ENCODE measurements around the gene AFF2. TPM values are rescaled to one million over a fixed set of nuclear protein-coding genes. Genes with fewer than 3 reads are reported as not detected.

Gene AFF2
- total RNA-seq, 2 donors from 2014 or later = 0.89 to 3.2 TPM

GRCh38 chrX:148647651-148648050 is 147.2 kb downstream of the AFF2 start:
- Histone ChIP-seq H3K9me3 (no peaks in the 10 kb centered on the region), H3K36me3 (no peaks in the 10 kb centered on the region), H3K4me1 (no peaks in the 10 kb centered on the region), H3K4me3 (no peak overlapping the region), H3K27ac (no peak overlapping the region), H3K27me3 (no peaks in the 10 kb centered on the region)
- TF ChIP-seq CTCF (IDR thresholded peaks at IDR 0.05) = no peak
- DNase-seq (ENCODE audit: low spot score) = no peak

- no peak for TF ChIP-seq CTCF (IDR thresholded peaks at IDR 0.05)
- Histone ChIP-seq H3K9me3 (no peaks in the 10 kb centered on the region), H3K27me3 (no peaks in the 10 kb centered on the region)
Measured at GRCh38 chrX:148649145-148649795, 148.9 kb downstream of the AFF2 start.

GRCh38 chrX:148658115-148658730 is 157.8 kb downstream of the AFF2 start:
- no peaks in the 10 kb centered on the region for H3K4me1 ChIP-seq
- H3K36me3 ChIP-seq = no peaks in the 10 kb centered on the region
- TF ChIP-seq CTCF (IDR thresholded peaks at IDR 0.05) = no peak
- DNase-seq (ENCODE audit: low spot score) = no peak
- no peaks in the 10 kb centered on the region for H3K27me3 ChIP-seq
- no peak overlapping the region for H3K27ac ChIP-seq
- H3K9me3 ChIP-seq = no peaks in the 10 kb centered on the region
- no peak overlapping the region for H3K4me3 ChIP-seq

More at GRCh38 chrX:148649145-148649795, 148.9 kb downstream of the AFF2 start:
- no peak for DNase-seq (ENCODE audit: low spot score)
- Histone ChIP-seq H3K4me1 (no peaks in the 10 kb centered on the region), H3K36me3 (no peaks in the 10 kb centered on the region), H3K27ac (no peak overlapping the region), H3K4me3 (no peak overlapping the region)

- Histone ChIP-seq H3K27ac (no peak overlapping the region), H3K4me1 (no peaks in the 10 kb centered on the region), H3K36me3 (no peaks in the 10 kb centered on the region), H3K27me3 (no peaks in the 10 kb centered on the region), H3K9me3 (no peaks in the 10 kb centered on the region), H3K4me3 (no peak overlapping the region)
- no peak for DNase-seq (ENCODE audit: low spot score)
- TF ChIP-seq CTCF (IDR thresholded peaks at IDR 0.05) = no peak
Measured at GRCh38 chrX:148659481-148659880, 159.1 kb downstream of the AFF2 start.

- H3K27me3 ChIP-seq = no peaks in the 10 kb centered on the region
- H3K27ac ChIP-seq = no peak overlapping the region
- no peak for TF ChIP-seq CTCF (IDR thresholded peaks at IDR 0.05)
- no peaks in the 10 kb centered on the region for H3K4me1 ChIP-seq
- H3K36me3 ChIP-seq = no peaks in the 10 kb centered on the region
- H3K4me3 ChIP-seq = no peak overlapping the region
- no peak for DNase-seq (ENCODE audit: low spot score)
- no peaks in the 10 kb centered on the region for H3K9me3 ChIP-seq
Measured at GRCh38 chrX:148661035-148661434, 160.6 kb downstream of the AFF2 start.

All from right atrium auricular region (tissue), 2 donors.